NCI-H345 treated with DMSO at 0.1 percent for 48 hours (cell line): Measurements from ENCODE around the gene PTGFRN.
"Not testable (repeated sequence)": the region's sequence is repeated elsewhere in the genome, so short reads cannot be mapped to it uniquely, and the experiment has no call there.

Source experiments
- DNase-seq: peaks from one replicate; lab custom pipeline; 2025; ENCODE audit not compliant: unreplicated experiment; lab: John Stamatoyannopoulos, UW

The PTGFRN gene

GRCh38 chr1:116915086-116915661 lies 5.5 kb downstream of the PTGFRN start:
- DNase-seq: no peak

GRCh38 chr1:116916002-116916401 lies 6.3 kb downstream of the PTGFRN start:
- no peak for DNase-seq

- DNase-seq: no peak
Observed at GRCh38 chr1:116916533-116917445, 7.1 kb downstream of the PTGFRN start.

GRCh38 chr1:116918714-116919357 lies 9.1 kb downstream of the PTGFRN start:
- no peak for DNase-seq

GRCh38 chr1:116919802-116920201 lies 10.1 kb downstream of the PTGFRN start:
- no peak for DNase-seq

- no peak for DNase-seq
Observed at GRCh38 chr1:116920211-116920610, 10.5 kb downstream of the PTGFRN start.

- no peak for DNase-seq
Observed at GRCh38 chr1:116921301-116921885, 11.7 kb downstream of the PTGFRN start.

- DNase-seq: no peak
Observed at GRCh38 chr1:116921937-116922336, 12.2 kb downstream of the PTGFRN start.

GRCh38 chr1:116923421-116923820 lies 13.7 kb downstream of the PTGFRN start:
- no peak for DNase-seq

- no peak for DNase-seq
Observed at GRCh38 chr1:116927049-116927798, 17.5 kb downstream of the PTGFRN start.

GRCh38 chr1:116929961-116930592 lies 20.4 kb downstream of the PTGFRN start:
- no peak for DNase-seq

- DNase-seq: no peak
Observed at GRCh38 chr1:116931016-116931918, 21.6 kb downstream of the PTGFRN start.

- DNase-seq: no peak
Observed at GRCh38 chr1:116933606-116934515, 24.1 kb downstream of the PTGFRN start.

GRCh38 chr1:116934586-116935207 lies 25.0 kb downstream of the PTGFRN start:
- no peak for DNase-seq

GRCh38 chr1:116938216-116938615 lies 28.5 kb downstream of the PTGFRN start:
- no peak for DNase-seq

- DNase-seq: not testable (repeated sequence)
Observed at GRCh38 chr1:116939780-116940543, 30.2 kb downstream of the PTGFRN start.
